WERI-Rb-1 (cell line): Measurements from ENCODE around the gene KIAA1755.
A peak's percentile ranks its signal among the peaks of the same experiment; 100 is the strongest.

Source experiments
- DNase-seq: peaks from one replicate; pipeline ENCODE4 v3.0.0-alpha.2; 2020
- H3K27ac ChIP-seq: fragments of 250-450 bp; sonication (Bioruptor Pico); 2 replicates; pipeline ENCODE4 v1.5.1; 2020; ENCODE audit warnings: mild to moderate bottlenecking, moderate library complexity
- H3K27me3 ChIP-seq: fragments of 250-450 bp; sonication (Bioruptor Pico); 2 replicates; pipeline ENCODE4 v1.5.1; 2021; ENCODE audit warnings: mild to moderate bottlenecking, low read depth, moderate library complexity; ENCODE audit not compliant: insufficient read depth, severe bottlenecking
- H3K36me3 ChIP-seq: fragments of 250-450 bp; sonication (Bioruptor Pico); 2 replicates; pipeline ENCODE4 v1.5.1; 2020; ENCODE audit warnings: mild to moderate bottlenecking, moderate library complexity
- H3K4me3 ChIP-seq: 2 replicates; pipeline ENCODE4 v1.5.1; 2011; ENCODE audit warnings: low read depth, mild to moderate bottlenecking, control low read depth, low read length
- H3K9me3 ChIP-seq: fragments of 250-450 bp; sonication (Bioruptor Pico); 2 replicates; pipeline ENCODE4 v1.5.1; 2021; ENCODE audit warnings: mild to moderate bottlenecking, moderate library complexity; ENCODE audit not compliant: severe bottlenecking
- CTCF ChIP-seq: IDR thresholded peaks from 2 replicates; pipeline ENCODE4 v1.5.1; 2011; ENCODE audit warnings: low read depth, mild to moderate bottlenecking, control low read depth, inconsistent platforms, low read length

Gene KIAA1755

GRCh38 chr20:38193586-38194105 lies 66.9 kb downstream of the KIAA1755 start:
- H3K4me3 ChIP-seq = no peak overlapping the region
- TF ChIP-seq CTCF = no peak
- no peaks in the 10 kb centered on the region for H3K9me3 ChIP-seq
- no peaks in the 10 kb centered on the region for H3K36me3 ChIP-seq
- DNase-seq = no peak
- H3K27ac ChIP-seq = no peak overlapping the region
- H3K27me3 ChIP-seq = no peaks in the 10 kb centered on the region

- H3K36me3 ChIP-seq = no peaks in the 10 kb centered on the region
- TF ChIP-seq CTCF = no peak
- no peak for DNase-seq
- no peak overlapping the region for H3K4me3 ChIP-seq
- H3K27ac ChIP-seq = no peak overlapping the region
- H3K9me3 ChIP-seq = no peaks in the 10 kb centered on the region
- H3K27me3 ChIP-seq = no peaks in the 10 kb centered on the region
These were observed 68.1 kb downstream of the KIAA1755 start for GRCh38 chr20:38192323-38192885.

- TF ChIP-seq CTCF = no peak
These were observed 68.9 kb downstream of the KIAA1755 start for GRCh38 chr20:38191654-38192053.

GRCh38 chr20:38190936-38191371 lies 69.6 kb downstream of the KIAA1755 start:
- peak; percentile 33 for DNase-seq
- H3K4me3 ChIP-seq = no peak overlapping the region
- H3K27ac ChIP-seq = no peak overlapping the region
- no peaks in the 10 kb centered on the region for H3K9me3 ChIP-seq
- H3K36me3 ChIP-seq = no peaks in the 10 kb centered on the region
- no peaks in the 10 kb centered on the region for H3K27me3 ChIP-seq
- TF ChIP-seq CTCF = no peak

More at GRCh38 chr20:38191654-38192053, 68.9 kb downstream of the KIAA1755 start:
- no peaks in the 10 kb centered on the region for H3K27me3 ChIP-seq
- H3K9me3 ChIP-seq = no peaks in the 10 kb centered on the region
- H3K27ac ChIP-seq = no peak overlapping the region
- H3K4me3 ChIP-seq = no peak overlapping the region
- no peaks in the 10 kb centered on the region for H3K36me3 ChIP-seq
- DNase-seq = no peak

GRCh38 chr20:38190166-38190565 lies 70.4 kb downstream of the KIAA1755 start:
- H3K27ac ChIP-seq = no peak overlapping the region
- no peak overlapping the region for H3K4me3 ChIP-seq
- H3K27me3 ChIP-seq = no peaks in the 10 kb centered on the region
- TF ChIP-seq CTCF = no peak
- H3K36me3 ChIP-seq = no peaks in the 10 kb centered on the region
- H3K9me3 ChIP-seq = no peaks in the 10 kb centered on the region
- DNase-seq = no peak

- Histone ChIP-seq H3K27me3 (no peaks in the 10 kb centered on the region), H3K36me3 (no peaks in the 10 kb centered on the region), H3K4me3 (no peak overlapping the region), H3K9me3 (no peaks in the 10 kb centered on the region), H3K27ac (no peak overlapping the region)
- TF ChIP-seq CTCF = peak; percentile 69
- peak; percentile 69 for DNase-seq
These were observed 73.0 kb downstream of the KIAA1755 start for GRCh38 chr20:38187517-38187916.
